Prostate gland (tissue), 2 donors: ENCODE results near the gene LRRC23. TPM values are rescaled to one million over a fixed set of nuclear protein-coding genes. Genes with fewer than 3 reads are reported as not detected.

Experiments used
- DNase-seq: peaks from one replicate; pipeline ENCODE4 v3.0.0-alpha.2; 2019; ENCODE audit warnings: low spot score
- H3K27ac ChIP-seq, 2 donors: fragments of 200-600 bp; sonication (generic); 2 replicates each; pipeline ENCODE4 v1.5.1; 2017 to 2019
- H3K27me3 ChIP-seq: fragments of 200-600 bp; sonication (generic); replicated peaks from 2 replicates; pipeline ENCODE4 v1.5.1; 2019; ENCODE audit not compliant: insufficient read depth
- H3K36me3 ChIP-seq, 2 donors: fragments of 200-600 bp; sonication (generic); 1 replicate in 1 of 2; 2 replicates in 1 of 2; pipeline versions ENCODE4 v1.5.1 to v1.8.1; 2017 to 2019
- H3K4me1 ChIP-seq: fragments of 200-600 bp; sonication (generic); replicated peaks from 2 replicates; pipeline ENCODE4 v1.5.1; 2019
- H3K4me3 ChIP-seq, 2 donors: fragments of 200-600 bp; sonication (generic); 2 replicates each; pipeline ENCODE4 v1.5.1; 2017 to 2019
- H3K9me3 ChIP-seq: fragments of 200-600 bp; sonication (generic); 2 replicates; pipeline ENCODE4 v1.5.1; 2017
- CTCF ChIP-seq, 4 experiments: fragments of 200-600 bp in 2 of 4; fragments of 450-650 bp in 2 of 4; sonication (generic) in 2 of 4; IDR thresholded peaks; 1 replicate in 3 of 4; 2 replicates in 1 of 4; pipeline ENCODE4 v1.5.1; 2016 to 2019; ENCODE audit warnings: antibody characterized with exemption in 4 of 4, mild to moderate bottlenecking in 2 of 4, moderate library complexity in 2 of 4
- POLR2A ChIP-seq: fragments of 450-650 bp; IDR thresholded peaks from one replicate; pipeline ENCODE4 v1.6.1; 2016; ENCODE audit warnings: antibody characterized with exemption, mild to moderate bottlenecking
- POLR2AphosphoS5 ChIP-seq: sonication (generic); formaldehyde crosslinking; IDR thresholded peaks from one replicate; pipeline ENCODE4 v1.6.1; 2017; ENCODE audit warnings: antibody characterized with exemption
- WGBS: methylation state at CpG from one replicate; pipeline ENCODE4 v1.1.5; 2018; 5-methylcytosine and 5-hydroxymethylcytosine counted together
- intact Hi-C: fragments of 100-400 bp; cut with DNase I; formaldehyde crosslinking; loops from one replicate; pipeline ENCODE4 v1.14.2; 2022
- total RNA-seq, 2 donors: library from RNA; depleted of rRNA; stranded (reverse); fragments of >200 nt; gene quantifications; one replicate each; pipeline ENCODE4 v1.1.0, GENCODE V29; 2016

LRRC23 gene
- total RNA-seq, 2 donors from 2014 or later: 15.9 to 25.3 TPM

- no peak for TF ChIP-seq CTCF (IDR thresholded peaks at IDR 0.05)
- WGBS: 19% methylated on average over 36 of the region's 36 CpGs
- Histone ChIP-seq H3K27me3 (no peaks in the 10 kb centered on the region), H3K27ac (peak overlapping the region; percentile 92 to 94), H3K4me3 (peak overlapping the region; percentile 47 to 52), H3K4me1 (peaks cover 17% of the 10 kb centered on the region), H3K36me3 (peaks cover 4 to 6% of the 10 kb centered on the region in 2 donors), H3K9me3 (no peaks in the 10 kb centered on the region)
- no peak for DNase-seq
- intact Hi-C loops: loop anchor here (10.0 kb wide), 1 partner anchor 62 kb away; the partner anchor contains the start of gene SPSB2
Measured at GRCh38 chr12:6936636-6937480, 32.2 kb downstream of the LRRC23 start.

- Histone ChIP-seq H3K27me3 (no peaks in the 10 kb centered on the region), H3K9me3 (no peaks in the 10 kb centered on the region), H3K4me3 (peak overlapping the region; percentile 47 to 52), H3K36me3 (peaks cover 4 to 6% of the 10 kb centered on the region in 2 donors), H3K27ac (peak overlapping the region; percentile 92 to 94), H3K4me1 (peaks cover 17% of the 10 kb centered on the region)
- intact Hi-C loops: loop anchor here (10.0 kb wide), 1 partner anchor 63 kb away; the partner anchor contains the start of gene SPSB2
- DNase-seq: peak; percentile 91
- TF ChIP-seq POLR2A: peak; percentile 79
- peak; percentile 99 for TF ChIP-seq POLR2AphosphoS5
- peak; percentile 98 to 99 (median 98) for TF ChIP-seq CTCF (IDR thresholded peaks at IDR 0.05)
- under 1% methylated on average over 59 of the region's 80 CpGs for WGBS
Measured at GRCh38 chr12:6937481-6938352, 33.1 kb downstream of the LRRC23 start.

DNA sequence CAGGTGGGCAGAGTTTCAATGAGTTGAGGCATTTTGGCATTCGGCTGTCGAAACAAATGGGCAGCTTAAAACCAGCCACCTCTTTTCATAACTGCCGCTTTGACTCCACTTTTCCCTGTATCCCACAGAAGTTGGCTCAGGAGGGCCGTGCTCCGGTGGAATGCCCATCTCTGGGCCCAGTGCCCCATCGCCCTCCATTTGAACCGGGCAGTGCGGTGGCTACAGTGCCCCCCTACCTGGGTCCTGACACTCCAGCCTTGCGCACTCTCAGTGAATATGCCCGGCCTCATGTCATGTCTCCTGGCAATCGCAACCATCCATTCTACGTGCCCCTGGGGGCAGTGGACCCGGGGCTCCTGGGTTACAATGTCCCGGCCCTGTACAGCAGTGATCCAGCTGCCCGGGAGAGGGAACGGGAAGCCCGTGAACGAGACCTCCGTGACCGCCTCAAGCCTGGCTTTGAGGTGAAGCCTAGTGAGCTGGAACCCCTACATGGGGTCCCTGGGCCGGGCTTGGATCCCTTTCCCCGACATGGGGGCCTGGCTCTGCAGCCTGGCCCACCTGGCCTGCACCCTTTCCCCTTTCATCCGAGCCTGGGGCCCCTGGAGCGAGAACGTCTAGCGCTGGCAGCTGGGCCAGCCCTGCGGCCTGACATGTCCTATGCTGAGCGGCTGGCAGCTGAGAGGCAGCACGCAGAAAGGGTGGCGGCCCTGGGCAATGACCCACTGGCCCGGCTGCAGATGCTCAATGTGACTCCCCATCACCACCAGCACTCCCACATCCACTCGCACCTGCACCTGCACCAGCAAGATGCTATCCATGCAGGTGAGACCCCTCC, 34.0 kb downstream of the LRRC23 start:
- Histone ChIP-seq H3K4me1 (peaks cover 13% of the 10 kb centered on the region), H3K4me3 (peak overlapping the region; percentile 47 to 52)
- WGBS: 79% methylated on average over 30 of the region's 32 CpGs

DNA sequence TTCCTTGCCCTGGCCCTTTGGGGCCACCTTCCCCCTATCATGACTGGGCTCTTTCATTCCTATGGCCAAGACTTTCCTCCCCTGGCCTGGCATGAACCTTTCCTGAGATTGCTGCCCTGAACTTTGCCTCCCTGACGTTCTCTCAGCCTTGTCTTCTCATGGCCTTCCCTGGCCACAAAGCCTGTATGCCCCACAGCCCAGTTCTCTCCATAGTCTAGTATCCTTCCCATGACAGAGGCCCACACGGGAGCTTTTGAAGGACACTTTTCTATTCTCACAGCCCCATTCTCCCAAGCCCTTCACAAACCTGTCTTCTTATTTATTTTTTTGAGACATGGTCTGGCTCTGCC, 34.5 kb downstream of the LRRC23 start:
- Histone ChIP-seq H3K4me3 (no peak overlapping the region), H3K9me3 (no peaks in the 10 kb centered on the region), H3K36me3 (peaks cover 4 to 6% of the 10 kb centered on the region in 2 donors), H3K4me1 (peaks cover 10% of the 10 kb centered on the region), H3K27ac (peak overlapping the region in 1 of 2 donors; percentile 94), H3K27me3 (no peaks in the 10 kb centered on the region)
- WGBS: 77% methylated on average over 2 of the region's 2 CpGs
- intact Hi-C loops: loop anchor here (10.0 kb wide), 1 partner anchor 64 kb away; the partner anchor contains the start of gene SPSB2
- TF ChIP-seq CTCF (IDR thresholded peaks at IDR 0.05) (no peak), POLR2AphosphoS5 (no peak), POLR2A (no peak)
- no peak for DNase-seq

More for the DNA sequence above, 34.0 kb downstream of the LRRC23 start:
- intact Hi-C loops: loop anchor here (10.0 kb wide), 1 partner anchor 64 kb away; the partner anchor contains the start of gene SPSB2
- no peak for TF ChIP-seq POLR2A
- H3K36me3 ChIP-seq: peaks cover 4 to 6% of the 10 kb centered on the region in 2 donors
- H3K27me3 ChIP-seq: no peaks in the 10 kb centered on the region
- no peak for DNase-seq
- no peaks in the 10 kb centered on the region for H3K9me3 ChIP-seq
- peak overlapping the region; percentile 92 to 94 for H3K27ac ChIP-seq
